HG03520 (cell line): Measurements from ENCODE around the gene ZNF331.

Source experiments
- ATAC-seq: cut with Tn5 transposase; IDR thresholded peaks from one replicate; pipeline ENCODE4 v1.9.1; 2021; ENCODE audit warnings: mild to moderate bottlenecking, moderate library complexity; ENCODE audit not compliant: unreplicated experiment

The ZNF331 gene

GRCh38 chr19:53555352-53555751 lies 17.4 kb downstream of the ZNF331 start:
- no peak for ATAC-seq

- no peak for ATAC-seq
These were observed 33.4 kb downstream of the ZNF331 start for GRCh38 chr19:53571339-53571738.

- no peak for ATAC-seq
These were observed 39.2 kb downstream of the ZNF331 start for GRCh38 chr19:53576941-53577653.

- no peak for ATAC-seq
These were observed 40.0 kb downstream of the ZNF331 start for GRCh38 chr19:53577968-53578367.

- no peak for ATAC-seq
These were observed 41.6 kb downstream of the ZNF331 start for GRCh38 chr19:53579518-53579917.

GRCh38 chr19:53580871-53581835 lies 43.2 kb downstream of the ZNF331 start:
- ATAC-seq = no peak

- ATAC-seq = no peak
These were observed 43.9 kb downstream of the ZNF331 start for GRCh38 chr19:53581871-53582279.

- no peak for ATAC-seq
These were observed 45.2 kb downstream of the ZNF331 start for GRCh38 chr19:53583181-53583580.

- ATAC-seq = no peak
These were observed 48.3 kb downstream of the ZNF331 start for GRCh38 chr19:53586277-53586691.

GRCh38 chr19:53594811-53595509 lies 57.0 kb downstream of the ZNF331 start:
- ATAC-seq = no peak

GRCh38 chr19:53595510-53595867 lies 57.5 kb downstream of the ZNF331 start:
- no peak for ATAC-seq

GRCh38 chr19:53596056-53596455 lies 58.1 kb downstream of the ZNF331 start:
- ATAC-seq = no peak

GRCh38 chr19:53597023-53597422 lies 59.1 kb downstream of the ZNF331 start:
- no peak for ATAC-seq

- no peak for ATAC-seq
These were observed 60.4 kb downstream of the ZNF331 start for GRCh38 chr19:53598361-53598760.

- no peak for ATAC-seq
These were observed 62.3 kb downstream of the ZNF331 start for GRCh38 chr19:53600217-53600616.

GRCh38 chr19:53606031-53606430 lies 68.1 kb downstream of the ZNF331 start:
- ATAC-seq = no peak

GRCh38 chr19:53608381-53608780 lies 70.4 kb downstream of the ZNF331 start:
- no peak for ATAC-seq

GRCh38 chr19:53612762-53613526 lies 75.0 kb downstream of the ZNF331 start:
- no peak for ATAC-seq

GRCh38 chr19:53621885-53622740 lies 84.2 kb downstream of the ZNF331 start:
- ATAC-seq = no peak
